ENCODE measurements around the gene DAB1. TPM values are rescaled to one million over a fixed set of nuclear protein-coding genes. Genes with fewer than 3 reads are reported as not detected.

The DAB1 gene
- total RNA-seq, 3 donors from 2014 or later (not counting 1 experiment from before 2014, with no cell fraction given), result 0.41 TPM; not detected in 2

- intact Hi-C loops (cut with micrococcal nuclease), result no loop called here
- Histone ChIP-seq H3K9me3 (ENCODE audit: control insufficient read depth, insufficient read depth, low read length) (no peaks in the 10 kb centered on the region), H3K4me1 (ENCODE audit: control insufficient read depth, insufficient read depth, low read length) (no peaks in the 10 kb centered on the region), H3K4me3 (ENCODE audit: low read length) (no peak overlapping the region), H3K27me3 (ENCODE audit: control insufficient read depth, insufficient read depth, low read length) (no peaks in the 10 kb centered on the region), H3K36me3 (ENCODE audit: control insufficient read depth, insufficient read depth, low read length) (no peaks in the 10 kb centered on the region), H3K27ac (ENCODE audit: low read length) (no peak overlapping the region)
- Mint-ChIP-seq H3K9me3 (no peaks in the 10 kb centered on the region), H3K27ac (no peak overlapping the region), H3K4me1 (no peaks in the 10 kb centered on the region), H3K4me3 (no peak overlapping the region), H3K27me3 (ENCODE audit: low read depth in 2 of 2) (peaks cover 0 to 20% of the 10 kb centered on the region in 2 donors), H3K36me3 (no peaks in the 10 kb centered on the region)
- TF ChIP-seq CTCF (IDR thresholded peaks at IDR 0.05), result no peak
- DNase-seq (no peak), ATAC-seq (no peak)
- 83% methylated on average over 4 of the region's 4 CpGs for WGBS (ENCODE audit: insufficient coverage)
Observed at GRCh38 chr1:57026624-57027354, 397.1 kb downstream of the DAB1 start.

GRCh38 chr1:57024855-57025254 lies 399.0 kb downstream of the DAB1 start:
- H3K27me3 Mint-ChIP-seq (ENCODE audit: low read depth in 2 of 2), result peaks cover 0 to 20% of the 10 kb centered on the region in 2 donors
- Histone ChIP-seq H3K4me1 (ENCODE audit: control insufficient read depth, insufficient read depth, low read length) (no peaks in the 10 kb centered on the region), H3K27ac (ENCODE audit: low read length) (no peak overlapping the region), H3K9me3 (ENCODE audit: control insufficient read depth, insufficient read depth, low read length) (no peaks in the 10 kb centered on the region), H3K4me3 (ENCODE audit: low read length) (no peak overlapping the region), H3K36me3 (ENCODE audit: control insufficient read depth, insufficient read depth, low read length) (no peaks in the 10 kb centered on the region), H3K27me3 (ENCODE audit: control insufficient read depth, insufficient read depth, low read length) (no peaks in the 10 kb centered on the region)
- H3K36me3 Mint-ChIP-seq, result no peaks in the 10 kb centered on the region
- 77% methylated on average over 8 of the region's 8 CpGs for whole genome bisulfite sequencing (ENCODE audit: insufficient coverage)
- ATAC-seq (no peak), DNase-seq (no peak)
- H3K4me3 Mint-ChIP-seq, result no peak overlapping the region
- no peak overlapping the region for H3K27ac Mint-ChIP-seq
- no peak for TF ChIP-seq CTCF (IDR thresholded peaks at IDR 0.05)
- intact Hi-C loops (cut with micrococcal nuclease), result no loop called here
- no peaks in the 10 kb centered on the region for H3K4me1 Mint-ChIP-seq
- H3K9me3 Mint-ChIP-seq, result no peaks in the 10 kb centered on the region

- Histone ChIP-seq H3K27ac (ENCODE audit: low read length) (no peak overlapping the region), H3K9me3 (ENCODE audit: control insufficient read depth, insufficient read depth, low read length) (no peaks in the 10 kb centered on the region), H3K27me3 (ENCODE audit: control insufficient read depth, insufficient read depth, low read length) (no peaks in the 10 kb centered on the region), H3K4me1 (ENCODE audit: control insufficient read depth, insufficient read depth, low read length) (no peaks in the 10 kb centered on the region), H3K36me3 (ENCODE audit: control insufficient read depth, insufficient read depth, low read length) (no peaks in the 10 kb centered on the region), H3K4me3 (ENCODE audit: low read length) (no peak overlapping the region)
- 68% methylated on average over 4 of the region's 4 CpGs for WGBS (ENCODE audit: insufficient coverage)
- H3K27ac Mint-ChIP-seq, result no peak overlapping the region
- H3K36me3 Mint-ChIP-seq, result no peaks in the 10 kb centered on the region
- TF ChIP-seq CTCF (IDR thresholded peaks at IDR 0.05), result no peak
- no peaks in the 10 kb centered on the region for H3K9me3 Mint-ChIP-seq
- no peak for DNase-seq
- intact Hi-C loops (cut with micrococcal nuclease), result no loop called here
- peaks cover 1 to 20% of the 10 kb centered on the region in 2 donors for H3K27me3 Mint-ChIP-seq (ENCODE audit: low read depth in 2 of 2)
- no peak overlapping the region for H3K4me3 Mint-ChIP-seq
- H3K4me1 Mint-ChIP-seq, result no peaks in the 10 kb centered on the region
- no peak for ATAC-seq
Observed at GRCh38 chr1:57024428-57024827, 399.4 kb downstream of the DAB1 start.

GRCh38 chr1:57020216-57020615 lies 403.6 kb downstream of the DAB1 start:
- intact Hi-C loops (cut with micrococcal nuclease), result no loop called here
- WGBS (ENCODE audit: insufficient coverage), result 100% methylated on average over 1 of the region's 1 CpG

More at GRCh38 chr1:57020216-57020615, 403.6 kb downstream of the DAB1 start:
- H3K4me3 Mint-ChIP-seq, result no peak overlapping the region
- no peaks in the 10 kb centered on the region for H3K4me1 Mint-ChIP-seq
- Histone ChIP-seq H3K27me3 (ENCODE audit: control insufficient read depth, insufficient read depth, low read length) (no peaks in the 10 kb centered on the region), H3K27ac (ENCODE audit: low read length) (no peak overlapping the region), H3K4me3 (ENCODE audit: low read length) (no peak overlapping the region), H3K9me3 (ENCODE audit: control insufficient read depth, insufficient read depth, low read length) (no peaks in the 10 kb centered on the region), H3K4me1 (ENCODE audit: control insufficient read depth, insufficient read depth, low read length) (no peaks in the 10 kb centered on the region), H3K36me3 (ENCODE audit: control insufficient read depth, insufficient read depth, low read length) (no peaks in the 10 kb centered on the region)
- H3K27ac Mint-ChIP-seq, result no peak overlapping the region
- H3K36me3 Mint-ChIP-seq, result no peaks in the 10 kb centered on the region
- peaks cover 7 to 9% of the 10 kb centered on the region in 2 donors for H3K27me3 Mint-ChIP-seq (ENCODE audit: low read depth in 2 of 2)
- ATAC-seq (no peak), DNase-seq (no peak)
- no peaks in the 10 kb centered on the region for H3K9me3 Mint-ChIP-seq
- no peak for TF ChIP-seq CTCF (IDR thresholded peaks at IDR 0.05)

Data from natural killer cell (primary cell).